ENCODE data around the gene KRTAP5-9. TPM values are rescaled to one million over a fixed set of nuclear protein-coding genes. Genes with fewer than 3 reads are reported as not detected.

The KRTAP5-9 gene
- total and polyA plus RNA-seq, 9 of the 15 experiments (the other 6 are each of a cell fraction or from before 2014, with no cell fraction given) = not detected

DNA sequence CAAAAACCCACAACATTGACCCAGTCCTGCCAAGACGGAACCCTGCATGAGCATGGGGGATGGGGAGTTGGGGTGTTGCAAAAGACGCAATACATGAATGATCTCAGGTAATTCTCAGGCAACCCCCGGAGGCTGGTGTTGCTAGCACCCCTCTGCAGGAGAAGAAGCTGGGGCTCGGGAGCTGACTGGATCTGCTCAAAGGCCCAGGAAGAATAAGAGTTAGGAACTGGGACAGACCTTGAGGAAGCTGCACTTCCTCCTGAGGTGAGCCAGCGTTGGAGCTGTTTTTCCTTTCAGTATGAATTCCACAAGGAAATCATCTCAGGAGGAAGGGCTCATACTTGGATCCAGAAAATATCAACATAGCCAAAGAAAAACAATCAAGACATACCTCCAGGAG, at the start of gene KRTAP5-9 (continued):
- TF ChIP-seq, protein P1, sequence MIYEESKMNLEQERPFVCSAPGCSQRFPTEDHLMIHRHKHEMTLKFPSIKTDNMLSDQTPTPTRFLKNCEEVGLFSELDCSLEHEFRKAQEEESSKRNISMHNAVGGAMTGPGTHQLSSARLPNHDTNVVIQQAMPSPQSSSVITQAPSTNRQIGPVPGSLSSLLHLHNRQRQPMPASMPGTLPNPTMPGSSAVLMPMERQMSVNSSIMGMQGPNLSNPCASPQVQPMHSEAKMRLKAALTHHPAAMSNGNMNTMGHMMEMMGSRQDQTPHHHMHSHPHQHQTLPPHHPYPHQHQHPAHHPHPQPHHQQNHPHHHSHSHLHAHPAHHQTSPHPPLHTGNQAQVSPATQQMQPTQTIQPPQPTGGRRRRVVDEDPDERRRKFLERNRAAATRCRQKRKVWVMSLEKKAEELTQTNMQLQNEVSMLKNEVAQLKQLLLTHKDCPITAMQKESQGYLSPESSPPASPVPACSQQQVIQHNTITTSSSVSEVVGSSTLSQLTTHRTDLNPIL (CRISPR knock-in tag; IDR thresholded peaks at IDR 0.05) = no peak
- TF ChIP-seq RBM25 (IDR thresholded peaks at IDR 0.05; ENCODE audit: low read depth, low read length, severe bottlenecking) = no peak
- no peak for TF ChIP-seq ZBTB49 (CRISPR knock-in tag; IDR thresholded peaks at IDR 0.05; ENCODE audit: borderline replicate concordance)
- no peak for TF ChIP-seq HMG20A (CRISPR knock-in tag; conservative IDR thresholded peaks at IDR 0.05)
- TF ChIP-seq, protein P2, sequence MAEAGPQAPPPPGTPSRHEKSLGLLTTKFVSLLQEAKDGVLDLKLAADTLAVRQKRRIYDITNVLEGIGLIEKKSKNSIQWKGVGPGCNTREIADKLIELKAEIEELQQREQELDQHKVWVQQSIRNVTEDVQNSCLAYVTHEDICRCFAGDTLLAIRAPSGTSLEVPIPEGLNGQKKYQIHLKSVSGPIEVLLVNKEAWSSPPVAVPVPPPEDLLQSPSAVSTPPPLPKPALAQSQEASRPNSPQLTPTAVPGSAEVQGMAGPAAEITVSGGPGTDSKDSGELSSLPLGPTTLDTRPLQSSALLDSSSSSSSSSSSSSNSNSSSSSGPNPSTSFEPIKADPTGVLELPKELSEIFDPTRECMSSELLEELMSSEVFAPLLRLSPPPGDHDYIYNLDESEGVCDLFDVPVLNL (CRISPR knock-in tag; IDR thresholded peaks at IDR 0.05; ENCODE audit: low read depth) = no peak
- TF ChIP-seq RBM39 (optimal IDR thresholded peaks at IDR 0.05; ENCODE audit: low read depth, low read length) = no peak
- TF ChIP-seq ZNF197 (CRISPR knock-in tag; IDR thresholded peaks at IDR 0.05; ENCODE audit: low read depth) = no peak
- no peak for TF ChIP-seq LEF1 (IDR thresholded peaks at IDR 0.05)
- no peak for TF ChIP-seq ZNF668 (CRISPR knock-in tag; IDR thresholded peaks at IDR 0.05)
- no peak for TF ChIP-seq XRCC4 (IDR thresholded peaks at IDR 0.05; ENCODE audit: extremely low read depth, insufficient read depth, insufficient read length)
- no peak for TF ChIP-seq TSHZ1 (CRISPR knock-in tag; IDR thresholded peaks at IDR 0.05)
- TF ChIP-seq IRF2 (CRISPR knock-in tag; IDR thresholded peaks at IDR 0.05) = no peak
- no peak for TF ChIP-seq ZNF23 (CRISPR knock-in tag; IDR thresholded peaks at IDR 0.05)
- TF ChIP-seq ZBTB26 (CRISPR knock-in tag; IDR thresholded peaks at IDR 0.05) = no peak
- no peak for TF ChIP-seq CC2D1A (IDR thresholded peaks at IDR 0.05)
